GM18868 (cell line): ENCODE data around the gene STRN4.

Experiments used
- ATAC-seq: cut with Tn5 transposase; IDR thresholded peaks from one replicate; pipeline ENCODE4 v1.9.1; 2021; ENCODE audit warnings: mild to moderate bottlenecking, moderate library complexity; ENCODE audit not compliant: unreplicated experiment

STRN4 gene

DNA sequence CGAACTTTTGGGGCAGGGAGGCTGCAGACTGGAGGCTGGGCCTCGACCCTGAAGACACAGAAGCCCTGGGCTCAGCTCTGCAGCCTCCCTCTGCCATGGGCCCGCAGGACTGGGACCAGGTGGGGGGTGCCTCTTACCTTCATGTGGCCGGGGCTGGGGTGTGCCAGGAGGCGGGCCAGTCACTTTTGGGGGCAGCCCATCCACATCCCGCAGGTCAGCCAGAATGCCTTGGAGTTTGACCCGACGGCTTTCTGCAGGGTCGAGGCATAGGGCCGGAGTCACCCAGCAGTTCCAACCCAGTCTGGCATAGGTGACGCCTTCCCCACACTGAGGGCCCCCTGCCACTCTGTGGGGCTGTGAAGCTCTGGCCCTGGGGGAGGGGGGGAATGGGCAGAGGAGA lies 18.5 kb downstream of the STRN4 start:
- no peak for ATAC-seq

DNA sequence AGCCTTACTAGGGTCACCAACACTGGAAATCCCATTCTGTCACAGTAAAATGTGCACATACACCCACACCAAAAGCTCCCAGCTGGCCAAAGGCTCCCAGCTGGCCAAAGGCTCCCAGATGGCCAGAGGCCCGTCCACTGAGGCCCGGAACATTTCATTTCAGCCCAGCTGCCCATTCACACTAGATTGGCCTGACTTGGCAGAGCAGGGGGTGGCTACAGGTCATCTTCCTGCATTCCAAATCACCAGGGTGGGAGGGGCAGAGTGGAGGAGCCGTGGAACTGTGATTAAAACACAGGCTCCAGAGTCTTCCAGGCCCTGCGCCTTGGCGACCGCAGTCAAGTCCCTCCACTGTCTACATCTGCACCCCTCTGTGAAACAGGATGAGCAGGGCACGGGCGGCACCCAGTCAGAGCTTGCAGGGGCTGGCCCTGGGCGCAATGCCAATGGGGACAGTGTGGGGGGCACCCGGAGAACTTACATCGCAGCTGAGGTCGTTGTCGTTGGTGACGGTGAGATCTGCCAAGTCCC lies 19.2 kb downstream of the STRN4 start:
- no peak for ATAC-seq

DNA sequence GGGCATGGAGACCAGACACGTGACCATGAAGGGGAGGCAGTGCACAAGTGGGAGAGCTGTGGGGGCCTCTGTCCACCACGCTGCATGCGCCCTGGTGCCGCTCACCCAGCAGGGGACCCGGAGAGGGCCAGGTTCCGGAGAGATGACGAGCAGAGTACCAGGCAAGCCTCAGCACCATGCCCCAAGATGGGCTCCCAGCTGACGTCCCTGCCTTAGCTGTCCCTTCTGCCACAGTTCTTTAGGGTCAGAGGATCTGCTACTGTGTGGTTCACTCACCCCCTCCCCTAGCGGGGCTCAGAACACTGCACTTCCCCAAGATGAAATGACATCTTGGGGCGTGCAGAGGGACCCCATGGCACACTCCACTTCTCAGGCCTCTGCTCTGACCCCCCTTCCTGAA lies 19.7 kb downstream of the STRN4 start:
- ATAC-seq: no peak

DNA sequence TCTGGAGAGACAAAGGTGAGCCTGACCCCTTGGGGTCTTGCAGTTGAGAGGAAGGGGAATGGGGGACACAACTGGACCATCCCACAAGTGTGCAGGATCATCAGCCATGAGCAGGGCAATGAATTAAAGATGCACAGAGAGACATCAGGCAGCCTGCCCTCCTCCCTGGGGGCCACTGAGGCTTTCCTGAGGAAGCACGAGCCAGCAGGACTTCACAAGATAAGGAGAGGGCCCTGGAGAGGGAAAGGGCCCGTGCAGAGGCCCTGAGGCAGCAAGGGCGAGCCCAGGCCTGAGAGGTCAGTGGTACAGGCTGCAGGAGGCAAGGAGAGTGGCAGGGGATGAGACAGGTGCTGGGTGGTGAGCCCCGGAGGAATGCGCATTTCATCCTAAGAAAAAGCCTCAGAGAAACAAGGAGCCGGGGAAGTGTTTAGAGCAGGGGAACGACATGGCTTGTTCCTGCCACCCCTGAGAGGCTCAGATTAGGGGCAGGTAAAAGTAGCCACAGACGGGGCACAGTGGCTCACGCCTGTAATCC lies 20.3 kb downstream of the STRN4 start:
- ATAC-seq: no peak

DNA sequence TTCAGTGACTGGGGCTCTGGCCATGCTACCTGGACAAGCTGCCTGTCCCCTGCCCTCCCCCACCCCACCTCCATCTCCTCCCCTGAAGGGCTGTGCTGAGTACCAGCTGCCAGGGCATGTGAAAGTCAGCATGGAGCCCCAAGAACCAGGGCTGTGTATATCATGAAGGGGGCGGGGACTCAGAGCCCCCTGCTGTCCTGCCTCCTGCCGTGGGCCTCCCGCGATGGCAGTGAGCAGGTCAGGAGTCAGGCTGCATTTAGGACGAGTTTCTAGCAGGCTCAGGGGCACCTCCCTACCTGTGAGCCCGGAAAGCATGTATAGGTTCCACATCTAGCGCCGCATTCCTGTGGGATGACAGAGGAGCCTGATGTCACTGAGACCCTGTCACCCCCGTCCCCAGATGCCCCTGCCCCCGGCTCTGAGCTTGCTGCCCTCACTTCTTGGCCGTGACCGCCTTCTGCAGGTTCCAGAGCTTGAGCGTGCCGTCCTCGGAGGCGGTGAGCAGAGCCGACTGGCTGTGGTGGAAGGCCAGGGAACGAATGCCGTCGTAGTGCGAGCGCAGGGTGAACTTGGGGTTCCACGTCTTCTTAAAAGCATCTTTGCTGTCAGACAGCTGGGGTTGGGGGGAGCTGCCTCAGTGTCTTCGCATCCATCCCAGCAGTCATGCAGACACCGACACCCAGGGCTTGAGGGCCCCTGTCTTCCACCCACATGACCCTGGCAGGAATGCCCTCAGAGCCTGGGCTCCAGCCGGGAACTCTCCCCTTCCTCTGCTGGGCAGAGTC lies 21.0 kb downstream of the STRN4 start:
- ATAC-seq: no peak

DNA sequence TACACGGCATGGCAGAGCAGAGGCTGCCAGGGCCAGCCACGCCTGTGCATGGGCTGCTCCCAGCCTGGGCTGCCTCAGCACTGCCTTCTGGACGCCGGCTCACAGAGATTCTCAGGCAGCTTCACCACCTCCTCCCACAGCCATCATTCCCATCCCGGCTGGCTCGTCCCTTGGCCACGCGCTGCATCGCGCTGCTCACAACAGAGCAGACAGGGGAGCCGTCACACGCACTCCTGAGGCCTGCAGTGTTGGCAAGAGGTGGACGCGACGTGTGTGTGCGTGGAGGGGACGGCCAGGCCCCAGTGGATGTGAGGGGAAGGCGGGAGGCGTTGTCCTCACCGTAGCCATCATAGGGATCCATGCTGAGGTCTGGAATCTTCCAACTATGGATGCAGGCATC lies 21.8 kb downstream of the STRN4 start:
- ATAC-seq: no peak

DNA sequence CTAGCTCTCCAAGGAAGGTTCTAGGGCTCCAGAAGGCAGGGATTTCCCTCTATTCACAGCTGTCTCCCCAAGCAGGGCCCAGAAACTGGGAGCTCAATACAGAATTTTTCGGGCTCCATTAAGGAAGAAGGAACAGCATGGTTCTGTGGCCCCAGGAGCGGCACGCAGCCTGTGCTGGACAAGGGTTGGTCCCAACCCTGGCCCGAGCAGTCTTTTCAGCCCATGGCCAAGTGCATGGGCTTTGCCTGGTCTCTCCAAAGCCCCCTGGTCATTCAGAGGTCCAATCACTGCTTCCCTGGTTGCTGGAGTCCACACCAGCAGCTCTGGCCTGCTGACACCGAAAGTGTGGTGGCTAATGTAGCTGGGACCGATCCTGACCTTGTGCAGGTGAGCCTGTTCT lies 22.8 kb downstream of the STRN4 start:
- ATAC-seq: no peak

DNA sequence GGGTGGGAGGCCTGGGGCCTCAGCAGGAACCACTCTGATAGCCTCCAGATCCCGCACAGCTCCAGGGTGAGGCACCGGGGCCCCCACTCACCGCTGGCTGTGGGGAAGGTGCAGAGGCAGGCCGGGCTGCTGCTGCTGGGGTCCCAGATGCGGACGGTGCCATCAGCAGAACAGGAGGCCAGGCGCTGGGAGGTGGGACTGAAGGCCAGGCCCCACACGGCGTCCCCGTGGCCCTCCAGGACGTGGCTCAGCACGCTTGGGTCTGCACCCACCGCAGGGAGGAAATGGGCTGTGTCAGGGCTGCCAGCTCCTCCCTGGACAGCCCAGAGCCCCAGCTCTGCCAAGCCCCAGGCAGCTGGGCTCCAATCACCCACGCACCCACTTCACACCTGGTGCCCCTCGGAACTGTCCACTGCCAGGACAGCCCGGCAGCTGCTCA lies 23.2 kb downstream of the STRN4 start:
- ATAC-seq: no peak

DNA sequence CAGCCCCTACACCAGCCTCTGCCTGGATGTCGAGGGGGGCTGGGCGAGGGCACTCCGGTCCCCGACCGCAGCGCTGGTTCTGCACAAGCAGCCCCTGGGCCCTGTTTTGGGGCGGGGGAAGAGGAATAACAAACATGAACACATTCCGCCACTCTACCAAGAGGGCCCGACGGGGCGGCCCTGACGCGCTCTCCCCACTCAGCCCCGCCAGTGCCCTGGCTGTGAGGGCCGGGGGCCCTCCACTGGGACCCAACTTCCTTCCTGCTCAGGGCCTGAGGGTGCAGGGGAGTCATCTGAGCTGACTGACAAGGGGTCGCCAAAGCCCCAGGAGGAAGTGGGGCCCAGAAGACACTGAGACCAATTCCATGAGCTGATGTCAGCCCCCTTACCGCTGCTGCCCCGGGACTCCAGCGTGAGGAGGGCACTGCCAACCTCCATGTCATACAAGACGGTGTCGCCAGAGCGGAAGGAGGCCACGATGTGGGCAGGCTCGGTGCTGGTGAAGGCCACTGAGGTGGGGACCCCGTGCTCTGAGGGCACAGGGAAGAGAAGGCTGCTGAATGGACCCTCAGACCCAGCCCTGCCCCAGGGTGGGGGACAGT lies 23.7 kb downstream of the STRN4 start:
- no peak for ATAC-seq

DNA sequence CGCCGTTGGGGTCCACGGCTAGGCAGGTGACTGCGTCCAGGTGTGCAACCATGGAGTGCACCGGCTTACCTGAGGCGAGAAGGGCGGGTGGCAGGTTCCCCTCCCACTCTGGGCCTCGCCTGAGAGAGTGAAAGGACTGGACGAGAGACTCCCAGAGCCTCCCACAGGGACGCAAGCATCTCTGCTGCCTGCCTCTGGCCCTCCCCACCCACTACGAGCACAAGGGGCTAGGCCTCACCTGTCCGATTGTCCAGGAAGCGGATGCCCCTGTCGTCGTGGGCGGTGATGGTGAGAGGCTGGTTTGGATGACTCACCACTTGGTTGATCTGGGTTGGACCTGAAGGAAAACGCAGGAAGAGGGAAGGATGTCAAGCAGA lies 24.3 kb downstream of the STRN4 start:
- ATAC-seq: no peak

DNA sequence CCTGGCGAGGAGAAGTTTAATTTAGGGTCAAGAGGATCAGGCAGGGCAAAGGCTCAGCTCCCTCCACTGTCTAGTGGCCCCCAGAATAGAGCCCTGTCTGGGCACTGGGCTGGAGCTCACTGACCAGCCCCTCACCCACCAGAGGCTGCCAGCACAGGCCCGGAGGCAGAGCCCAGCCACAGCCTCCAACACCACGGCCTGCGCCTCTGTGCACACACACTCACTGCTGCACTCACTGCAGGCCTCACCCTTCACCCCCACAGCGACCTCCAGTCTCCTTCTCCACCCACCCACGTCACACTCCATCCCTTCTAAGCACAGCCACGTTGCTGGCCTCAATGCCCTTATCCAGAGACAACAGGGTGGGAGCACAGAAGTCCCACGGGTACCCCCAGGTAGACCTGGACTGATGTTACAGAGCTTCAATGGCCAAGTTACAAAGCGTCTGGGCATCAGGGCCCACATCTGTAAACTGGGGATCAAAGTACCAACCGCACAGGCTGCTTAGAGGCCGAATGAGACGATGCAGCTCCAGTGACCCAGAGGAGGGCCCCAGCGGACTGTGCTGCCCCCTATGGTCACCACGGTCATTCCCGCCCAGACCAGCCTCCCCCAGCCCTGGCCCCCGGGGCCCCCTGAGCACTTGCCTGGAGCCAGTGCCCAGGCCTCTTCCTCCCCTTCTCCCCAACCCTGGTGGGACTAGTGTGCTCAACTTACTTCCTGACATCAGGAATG lies 24.8 kb downstream of the STRN4 start:
- no peak for ATAC-seq

DNA sequence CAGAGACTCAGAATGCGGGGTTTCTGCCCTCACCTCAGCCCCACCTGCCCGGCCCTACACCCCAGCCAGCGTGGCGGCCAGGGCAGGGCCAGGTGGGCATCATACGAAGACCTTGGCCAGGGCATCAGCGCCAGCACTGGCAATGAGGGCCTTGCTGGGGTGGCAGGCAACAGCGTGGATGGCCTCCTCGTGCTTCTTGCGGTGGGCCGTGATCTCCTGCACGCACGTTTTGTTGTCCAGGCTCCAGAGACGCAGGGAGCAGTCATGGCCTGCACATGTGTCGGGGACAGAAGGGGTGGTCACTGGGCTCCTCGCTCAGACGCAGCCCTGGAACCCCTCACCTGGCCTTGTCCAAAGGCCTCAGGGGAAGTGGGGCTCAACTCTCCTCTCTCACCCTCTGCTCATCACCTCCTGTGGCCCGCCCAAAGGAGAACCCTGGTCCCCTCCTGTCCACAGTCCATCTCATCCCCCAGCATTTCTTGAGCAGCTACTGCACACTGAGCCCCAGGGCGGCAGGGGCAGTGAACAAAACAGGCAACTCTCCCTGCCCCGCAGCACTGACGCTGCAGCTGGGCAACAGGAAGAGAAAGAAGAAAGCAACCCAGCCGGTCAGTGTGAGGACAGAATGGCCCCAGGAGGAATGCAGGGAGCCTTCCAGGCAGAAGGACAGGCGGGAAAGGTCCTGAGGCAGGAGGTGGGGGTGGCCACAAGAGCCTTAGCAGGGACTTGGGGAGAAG lies 25.6 kb downstream of the STRN4 start:
- no peak for ATAC-seq

DNA sequence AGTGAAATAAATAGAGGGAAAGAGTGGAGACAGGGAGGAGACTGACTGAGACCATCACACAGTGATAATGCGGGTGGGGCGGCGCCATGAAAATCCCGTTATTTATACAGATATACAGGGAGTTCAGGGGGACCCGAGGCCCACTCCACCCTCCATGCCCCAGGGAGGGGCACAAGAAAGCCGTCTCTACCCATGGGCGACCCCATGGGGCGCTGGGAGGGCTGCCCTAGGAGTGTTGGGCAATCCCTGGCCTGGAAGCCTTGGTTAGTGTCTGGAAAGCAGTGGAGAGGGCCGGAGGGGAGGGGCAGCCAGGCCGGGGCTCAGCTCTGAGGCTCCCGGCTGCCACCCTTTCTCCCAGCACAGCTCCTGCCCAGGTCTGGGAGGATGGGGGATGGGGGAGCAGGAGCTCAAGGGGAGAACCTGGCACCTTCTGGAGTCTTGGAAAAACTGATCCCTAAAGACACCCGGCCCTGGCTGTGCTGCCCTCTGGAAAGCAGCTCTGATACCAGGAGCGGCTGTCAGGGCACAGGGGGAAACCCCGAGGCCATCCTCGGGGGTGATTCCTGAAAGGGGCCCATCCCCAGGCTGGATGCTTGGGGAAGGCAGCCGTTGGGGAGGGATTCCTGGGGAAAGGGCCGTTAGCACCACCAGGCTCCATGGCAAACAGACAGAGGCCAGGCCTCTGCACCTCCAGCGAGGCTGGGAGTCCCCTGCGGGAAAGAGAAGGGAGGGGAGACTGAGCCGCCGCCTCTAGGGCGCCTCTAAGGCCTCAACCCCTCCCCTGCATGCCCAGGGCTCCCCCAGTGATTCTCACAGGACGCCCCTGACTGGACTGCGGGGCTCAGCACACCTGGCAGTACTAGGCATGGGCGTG lies 26.4 kb downstream of the STRN4 start:
- ATAC-seq: no peak

DNA sequence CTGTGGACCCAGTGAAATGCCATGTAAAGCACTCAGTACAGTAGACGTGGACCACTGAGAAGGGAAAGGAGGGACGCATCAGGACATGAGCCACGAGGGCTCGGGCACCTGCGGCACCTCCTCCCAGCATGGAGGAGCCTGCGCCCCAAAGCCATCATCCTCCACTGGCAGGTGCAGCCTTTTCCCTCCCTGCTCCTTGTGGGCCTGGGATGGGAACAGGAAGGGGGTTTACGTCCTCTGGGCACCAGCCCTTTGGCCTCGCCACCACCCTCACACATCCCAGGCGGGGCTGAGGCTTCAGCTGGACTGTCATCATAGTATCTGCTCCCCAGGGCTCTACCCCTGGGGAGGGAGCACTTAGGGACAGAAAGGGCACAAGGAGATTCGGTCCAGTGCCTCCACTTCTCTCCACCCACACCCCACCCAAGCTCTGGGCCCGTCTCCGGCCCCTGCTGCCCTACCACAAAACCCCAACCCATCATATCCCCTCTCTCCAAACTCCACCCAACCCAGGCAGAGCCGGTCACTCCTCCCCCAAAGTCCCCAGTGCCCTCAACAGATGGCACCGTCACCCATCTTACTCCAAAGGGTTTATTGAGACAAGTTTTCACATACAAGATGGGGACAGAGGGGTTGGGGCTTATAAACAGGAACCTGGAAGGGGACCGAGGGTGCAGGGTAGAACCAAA lies 27.2 kb downstream of the STRN4 start:
- peak; percentile 30 for ATAC-seq

DNA sequence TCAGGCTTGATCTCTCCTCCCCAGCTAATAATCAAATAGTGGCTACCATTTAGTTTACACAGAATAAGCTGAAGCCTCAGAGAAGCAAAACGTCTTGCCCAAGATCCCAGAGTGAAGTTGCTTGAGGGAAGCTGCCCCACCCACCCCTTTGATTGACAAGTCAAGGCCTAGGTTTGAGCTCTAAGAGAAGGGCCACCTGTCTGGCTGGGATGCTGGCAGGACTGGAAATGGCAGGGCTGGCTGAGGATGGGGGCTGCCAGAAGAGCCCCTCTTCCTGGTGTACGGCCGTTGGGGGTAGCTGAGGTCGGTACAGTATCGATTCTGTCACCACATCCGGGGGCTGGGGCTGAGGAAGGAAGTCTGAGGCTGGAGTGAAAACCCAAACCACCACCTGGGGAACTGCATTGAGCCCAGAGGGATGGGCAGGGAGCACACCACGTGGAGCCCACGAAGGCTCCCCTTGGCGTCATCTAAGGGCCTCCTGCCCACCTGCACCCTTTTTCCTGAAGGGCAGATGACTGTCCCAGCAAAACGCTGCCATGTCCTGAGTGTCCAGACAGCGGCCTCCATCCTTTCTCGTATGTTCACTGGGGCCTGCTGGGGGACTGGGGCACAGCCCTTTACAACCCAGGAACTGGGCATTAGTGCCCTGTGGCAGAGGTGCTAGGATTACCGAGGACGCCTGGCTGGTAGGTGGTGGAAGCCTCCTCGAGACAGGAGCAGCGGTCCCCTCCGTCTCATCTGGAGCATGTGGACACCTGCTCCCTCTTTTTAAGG lies 27.9 kb downstream of the STRN4 start:
- ATAC-seq: no peak

DNA sequence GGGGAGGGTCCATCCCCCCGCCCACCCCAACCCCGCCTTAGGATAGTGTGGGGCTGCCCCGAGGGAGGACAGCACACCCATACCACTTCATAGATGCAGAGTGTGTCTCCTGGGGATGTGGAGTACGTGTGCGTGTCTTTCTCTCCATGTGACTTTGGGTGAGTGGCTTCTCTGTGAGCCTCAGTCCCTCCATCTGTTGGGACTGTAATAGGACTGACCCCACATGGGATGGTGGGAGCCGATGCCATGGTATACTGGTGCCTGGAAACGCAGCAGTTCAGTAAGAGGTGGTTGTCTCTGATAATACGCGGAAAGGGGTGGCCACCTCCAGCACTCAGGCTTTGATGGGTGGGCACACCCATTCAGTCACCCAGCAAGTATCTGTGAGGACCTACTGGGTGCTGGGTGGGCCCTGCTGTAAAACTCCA lies 28.5 kb downstream of the STRN4 start:
- no peak for ATAC-seq

DNA sequence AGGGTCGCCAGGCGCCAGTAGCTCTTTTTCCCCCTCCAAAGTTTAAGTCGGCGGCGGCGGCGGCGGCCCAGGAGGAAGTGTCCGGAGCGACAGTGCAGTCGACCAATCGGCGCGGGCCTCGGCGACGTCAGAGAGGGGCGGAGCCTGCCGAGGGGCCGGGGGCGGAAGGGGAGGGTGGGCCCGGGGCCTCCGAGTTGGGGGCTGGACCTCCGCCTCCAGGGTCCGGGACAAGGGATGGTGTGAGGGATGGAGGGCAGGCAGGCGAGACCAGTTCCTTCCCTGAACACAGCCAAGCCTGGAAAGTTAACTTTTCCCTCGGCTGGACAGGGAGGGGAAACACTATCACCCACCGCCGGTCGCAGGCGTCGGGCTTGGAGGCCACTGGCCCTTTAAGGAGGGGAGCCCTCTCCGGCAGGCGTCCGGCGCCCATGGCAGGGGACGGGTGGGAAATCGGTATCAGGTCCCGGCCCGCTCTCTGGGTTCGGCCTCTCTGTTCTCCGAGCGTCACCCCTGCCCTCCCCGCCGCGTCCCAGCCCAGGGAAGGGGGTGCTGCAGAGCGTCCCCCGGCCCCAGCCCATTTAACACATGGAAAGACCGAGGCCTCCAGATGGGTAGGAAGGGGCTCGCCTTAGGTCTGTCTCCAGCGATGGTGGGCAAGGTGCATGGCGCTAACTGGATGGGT lies 29.1 kb downstream of the STRN4 start, which contains the start of gene PRKD2:
Gene PRKD2 (minus strand): TSS at position 81 of the 682 bp plus-strand sequence. CDS start 744 bp downstream, outside the sequence.
- peak; percentile 45 for ATAC-seq

DNA sequence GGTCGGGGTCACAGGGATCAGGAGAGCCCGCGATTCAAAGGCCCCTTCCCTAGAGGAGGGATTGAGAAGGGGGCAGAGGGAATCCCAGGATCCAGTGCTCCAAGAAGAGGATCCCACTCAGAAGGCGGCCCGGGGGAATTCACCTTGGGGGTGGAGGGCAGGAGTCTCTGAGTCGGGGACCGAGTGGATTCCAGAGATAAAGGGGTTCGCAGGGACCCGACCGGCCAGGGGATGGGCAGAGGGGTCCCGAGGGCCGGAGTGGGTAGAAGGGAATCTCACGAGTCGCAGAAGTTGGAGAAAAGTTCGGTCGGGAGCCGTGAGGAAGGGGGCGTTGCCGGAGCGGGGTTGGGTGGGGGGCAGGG lies 29.6 kb downstream of the STRN4 start:
- ATAC-seq: no peak
